DMS53 treated with DMSO at 0.1 percent for 48 hours (cell line): Measurements from ENCODE around the gene PPY.
"Not testable (repeated sequence)": the region's sequence is repeated elsewhere in the genome, so short reads cannot be mapped to it uniquely, and the experiment has no call there.

ENCODE experiments used
- DNase-seq: peaks from one replicate; lab custom pipeline; 2025; ENCODE audit not compliant: unreplicated experiment; lab: John Stamatoyannopoulos, UW

The PPY gene

GRCh38 chr17:43942051-43942685, at the start of gene PPY:
TSS of gene PPY (minus strand) at chr17:43942476. CDS start at chr17:43941654, 822 bp downstream.
- DNase-seq, result no peak

- no peak for DNase-seq
Observed at GRCh38 chr17:43988301-43988700, 46.0 kb upstream of the PPY start.

GRCh38 chr17:43987131-43988021, 45.1 kb upstream of the PPY start:
- DNase-seq, result no peak

GRCh38 chr17:43986225-43986981, 44.1 kb upstream of the PPY start:
- no peak for DNase-seq

GRCh38 chr17:43984521-43984920, 42.2 kb upstream of the PPY start:
- DNase-seq, result no peak

- DNase-seq, result peak; percentile 17
Observed at GRCh38 chr17:43983515-43984411, 41.5 kb upstream of the PPY start.

- DNase-seq, result no peak
Observed at GRCh38 chr17:43983196-43983514, 40.9 kb upstream of the PPY start.

- no peak for DNase-seq
Observed at GRCh38 chr17:43982171-43982570, 39.9 kb upstream of the PPY start.

GRCh38 chr17:43979671-43980070, 37.4 kb upstream of the PPY start:
- DNase-seq, result no peak

GRCh38 chr17:43979011-43979410, 36.7 kb upstream of the PPY start:
- no peak for DNase-seq

- DNase-seq, result no peak
Observed at GRCh38 chr17:43978078-43978477, 35.8 kb upstream of the PPY start.

- DNase-seq, result no peak
Observed at GRCh38 chr17:43976963-43977837, 34.9 kb upstream of the PPY start.

GRCh38 chr17:43975898-43976297, 33.6 kb upstream of the PPY start:
- no peak for DNase-seq

- DNase-seq, result no peak
Observed at GRCh38 chr17:43974382-43975266, 32.3 kb upstream of the PPY start.

- DNase-seq, result not testable (repeated sequence)
Observed at GRCh38 chr17:43972444-43973212, 30.4 kb upstream of the PPY start.

GRCh38 chr17:43971436-43971835, 29.2 kb upstream of the PPY start:
- DNase-seq, result not testable (repeated sequence)

- no peak for DNase-seq
Observed at GRCh38 chr17:43970366-43970765, 28.1 kb upstream of the PPY start.

- DNase-seq, result no peak
Observed at GRCh38 chr17:43967251-43967875, 25.1 kb upstream of the PPY start.
